Kidney capillary endothelial cell (primary cell): ENCODE results near the gene NLRC5.

ENCODE experiments used
- DNase-seq: peaks from one replicate; pipeline ENCODE4 v3.0.0-alpha.2; 2018; ENCODE audit warnings: low spot score

NLRC5 gene

DNA sequence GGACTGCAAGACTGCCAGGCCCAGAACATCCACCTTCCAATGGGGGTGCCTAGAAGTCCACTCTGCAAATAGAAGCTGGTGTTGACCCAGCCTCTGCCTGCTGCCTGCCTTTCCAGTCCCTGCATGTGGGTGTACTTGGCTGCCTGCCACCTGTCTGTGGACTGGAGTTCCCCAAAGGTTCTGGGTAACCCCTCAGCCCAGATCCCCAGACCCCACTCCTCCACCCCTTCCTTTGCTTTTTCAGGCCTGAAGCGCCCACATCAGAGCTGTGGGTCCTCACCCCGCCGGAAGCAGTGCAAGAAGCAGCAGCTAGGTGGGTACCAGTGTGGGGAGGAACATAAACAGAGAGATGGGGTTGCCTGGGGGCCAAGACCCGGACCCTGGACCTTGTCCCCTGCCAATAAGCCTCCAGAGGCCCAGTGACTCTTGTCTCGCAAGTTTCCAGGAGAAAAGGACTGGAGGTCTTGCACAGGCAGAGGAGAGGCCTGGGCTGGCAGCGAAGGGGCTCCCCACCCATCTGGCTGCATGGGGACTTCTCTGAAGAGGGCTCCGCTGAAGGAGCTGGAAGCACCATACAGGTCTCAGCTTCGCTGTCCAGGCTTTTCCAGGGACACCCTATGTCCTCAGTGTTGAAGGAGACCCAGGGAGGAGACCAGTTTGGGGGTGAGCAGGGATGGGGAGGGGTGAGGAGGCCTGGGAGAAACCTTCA, 34.3 kb downstream of the NLRC5 start:
- DNase-seq: no peak

DNA sequence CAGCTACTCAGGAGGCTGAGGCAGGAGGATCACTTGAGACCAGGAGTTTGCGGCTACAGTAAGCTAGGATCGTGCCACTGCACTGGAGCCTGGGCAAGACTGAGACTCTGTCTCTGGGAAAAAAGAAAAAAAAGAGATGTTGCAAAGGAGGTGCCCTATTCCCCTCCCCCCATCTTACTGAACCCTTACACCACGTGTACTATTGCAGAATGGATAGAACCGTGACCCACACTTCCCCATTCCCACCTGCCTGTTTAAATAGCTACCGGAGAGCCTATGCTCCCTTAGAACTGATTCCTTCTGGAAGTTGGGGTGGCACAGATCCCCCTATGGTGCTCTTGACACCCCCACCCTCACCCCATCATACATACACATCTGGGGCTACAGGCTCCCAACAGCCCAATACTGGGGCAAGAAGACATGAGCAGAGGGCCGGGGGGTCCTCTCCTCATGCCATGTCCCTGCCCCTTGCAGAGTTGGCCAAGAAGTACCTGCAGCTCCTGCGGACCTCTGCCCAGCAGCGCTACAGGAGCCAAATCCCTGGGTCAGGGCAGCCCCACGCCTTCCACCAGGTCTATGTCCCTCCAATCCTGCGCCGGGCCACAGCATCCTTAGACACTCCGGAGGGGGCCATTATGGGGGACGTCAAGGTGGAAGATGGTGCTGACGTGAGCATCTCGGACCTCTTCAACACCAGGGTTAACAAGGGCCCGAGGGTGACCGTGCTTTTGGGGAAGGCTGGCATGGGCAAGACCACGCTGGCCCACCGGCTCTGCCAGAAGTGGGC, 35.7 kb downstream of the NLRC5 start:
- DNase-seq: no peak

DNA sequence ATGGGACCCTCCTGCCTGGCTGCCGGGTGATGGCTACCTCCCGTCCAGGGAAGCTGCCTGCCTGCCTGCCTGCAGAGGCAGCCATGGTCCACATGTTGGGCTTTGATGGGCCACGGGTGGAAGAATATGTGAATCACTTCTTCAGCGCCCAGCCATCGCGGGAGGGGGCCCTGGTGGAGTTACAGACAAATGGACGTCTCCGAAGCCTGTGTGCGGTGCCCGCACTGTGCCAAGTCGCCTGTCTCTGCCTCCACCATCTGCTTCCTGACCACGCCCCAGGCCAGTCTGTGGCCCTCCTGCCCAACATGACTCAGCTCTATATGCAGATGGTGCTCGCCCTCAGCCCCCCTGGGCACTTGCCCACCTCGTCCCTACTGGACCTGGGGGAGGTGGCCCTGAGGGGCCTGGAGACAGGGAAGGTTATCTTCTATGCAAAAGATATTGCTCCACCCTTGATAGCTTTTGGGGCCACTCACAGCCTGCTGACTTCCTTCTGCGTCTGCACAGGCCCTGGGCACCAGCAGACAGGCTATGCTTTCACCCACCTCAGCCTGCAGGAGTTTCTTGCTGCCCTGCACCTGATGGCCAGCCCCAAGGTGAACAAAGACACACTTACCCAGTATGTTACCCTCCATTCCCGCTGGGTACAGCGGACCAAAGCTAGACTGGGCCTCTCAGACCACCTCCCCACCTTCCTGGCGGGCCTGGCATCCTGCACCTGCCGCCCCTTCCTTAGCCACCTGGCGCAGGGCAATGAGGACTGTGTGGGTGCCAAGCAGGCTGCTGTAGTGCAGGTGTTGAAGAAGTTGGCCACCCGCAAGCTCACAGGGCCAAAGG, 36.8 kb downstream of the NLRC5 start:
- no peak for DNase-seq

- no peak for DNase-seq
Observed at GRCh38 chr16:57026778-57027062, 37.4 kb downstream of the NLRC5 start.

DNA sequence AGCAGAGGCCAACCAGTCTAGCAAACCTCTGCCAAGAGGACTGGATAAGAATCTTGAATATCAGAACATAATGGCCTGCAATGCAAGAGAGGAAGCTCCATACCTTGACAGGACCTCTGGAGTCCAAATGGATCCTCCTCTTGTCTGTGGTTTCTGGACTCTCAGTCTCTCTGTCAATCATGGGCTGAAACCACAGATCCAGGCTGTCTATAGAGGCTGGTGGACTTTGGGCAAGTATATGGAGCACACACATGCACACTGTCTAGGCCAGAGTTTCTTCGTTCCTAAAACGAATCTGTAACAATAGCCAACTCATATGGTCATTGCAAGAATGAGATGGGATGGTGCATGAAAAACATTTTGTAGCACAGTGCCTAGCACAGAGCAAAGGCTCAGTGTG, 37.7 kb downstream of the NLRC5 start:
- DNase-seq: no peak

- no peak for DNase-seq
Observed at GRCh38 chr16:57028086-57028485, 38.7 kb downstream of the NLRC5 start.

- DNase-seq: no peak
Observed at GRCh38 chr16:57029161-57030160, 40.1 kb downstream of the NLRC5 start.

GRCh38 chr16:57030346-57030902, 41.1 kb downstream of the NLRC5 start:
- no peak for DNase-seq

DNA sequence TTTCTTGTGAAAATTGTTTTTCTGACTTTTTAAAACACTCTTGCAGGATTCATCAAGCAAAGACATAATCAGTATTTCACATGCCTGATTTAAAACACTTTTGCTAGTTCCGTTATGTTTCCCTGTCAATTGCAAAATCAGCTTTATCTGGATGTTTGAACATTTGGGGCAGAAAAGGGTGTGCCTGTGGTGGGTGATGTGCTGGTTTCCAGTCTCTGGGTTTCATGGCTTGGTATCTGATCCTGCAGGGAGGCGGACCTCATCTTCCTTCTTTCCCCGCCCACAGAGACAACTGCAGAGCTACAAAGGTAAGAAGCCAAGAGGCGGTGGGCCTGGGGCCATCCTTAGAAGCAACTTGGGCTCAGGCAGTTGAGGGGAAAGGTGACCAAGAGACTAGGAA, 41.8 kb downstream of the NLRC5 start:
- DNase-seq: no peak

DNA sequence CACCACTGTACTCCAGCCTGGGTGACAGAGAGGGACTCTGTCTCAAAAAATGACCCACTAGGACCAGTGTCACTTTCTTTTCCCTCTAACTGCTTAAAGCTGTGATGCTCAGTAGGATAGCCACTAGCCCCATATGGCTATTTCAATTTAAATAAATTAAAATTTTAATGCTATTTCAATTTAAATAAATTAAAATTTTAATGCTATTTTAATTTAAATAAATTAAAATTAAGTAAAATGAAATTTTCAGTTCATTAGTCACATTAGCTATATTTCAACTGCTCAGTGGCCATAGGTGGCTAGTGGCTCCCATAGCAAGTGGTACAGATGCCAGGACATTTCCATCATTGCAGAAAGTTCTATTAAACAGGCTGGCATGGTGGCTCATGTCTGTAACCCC, 43.0 kb downstream of the NLRC5 start:
- no peak for DNase-seq

GRCh38 chr16:57032931-57033330, 43.6 kb downstream of the NLRC5 start:
- DNase-seq: no peak

DNA sequence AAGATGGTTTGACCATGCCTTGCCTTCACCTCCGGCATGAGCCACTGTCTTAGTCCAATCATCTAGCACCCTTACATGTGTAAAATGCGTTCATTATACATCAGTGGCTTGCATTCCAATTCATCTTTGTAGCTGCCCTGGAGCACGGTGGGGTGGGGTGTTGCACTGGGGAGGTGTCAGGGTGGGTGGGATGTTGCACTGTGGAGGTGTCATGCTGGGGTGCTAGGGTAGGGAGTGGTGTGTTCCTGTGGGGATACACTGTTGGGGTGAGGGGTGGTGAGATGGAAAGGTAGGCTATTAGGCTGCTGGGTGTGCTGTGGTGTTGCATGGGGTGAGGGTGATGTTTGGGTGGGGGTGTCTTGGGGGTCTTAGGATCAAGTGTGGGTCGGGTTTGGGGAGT, 47.0 kb downstream of the NLRC5 start:
- no peak for DNase-seq

DNA sequence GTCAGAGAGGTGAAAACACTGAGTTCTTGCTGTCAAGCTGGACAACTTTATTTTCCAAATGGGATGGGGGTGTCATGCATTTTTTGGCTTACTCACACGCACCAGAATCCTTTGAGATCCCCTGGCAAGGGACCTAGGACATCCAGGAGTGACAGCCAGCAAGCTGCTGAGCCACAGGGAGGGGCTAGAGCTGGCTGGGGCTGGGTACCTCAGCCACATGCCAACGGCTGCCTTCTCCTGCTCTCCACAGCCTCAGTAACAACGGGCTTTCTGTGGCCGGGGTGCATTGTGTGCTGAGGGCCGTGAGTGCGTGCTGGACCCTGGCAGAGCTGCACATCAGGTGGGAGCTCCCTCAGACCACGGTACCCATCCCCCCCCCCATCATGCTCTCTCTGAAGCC, 47.6 kb downstream of the NLRC5 start:
- DNase-seq: no peak

DNA sequence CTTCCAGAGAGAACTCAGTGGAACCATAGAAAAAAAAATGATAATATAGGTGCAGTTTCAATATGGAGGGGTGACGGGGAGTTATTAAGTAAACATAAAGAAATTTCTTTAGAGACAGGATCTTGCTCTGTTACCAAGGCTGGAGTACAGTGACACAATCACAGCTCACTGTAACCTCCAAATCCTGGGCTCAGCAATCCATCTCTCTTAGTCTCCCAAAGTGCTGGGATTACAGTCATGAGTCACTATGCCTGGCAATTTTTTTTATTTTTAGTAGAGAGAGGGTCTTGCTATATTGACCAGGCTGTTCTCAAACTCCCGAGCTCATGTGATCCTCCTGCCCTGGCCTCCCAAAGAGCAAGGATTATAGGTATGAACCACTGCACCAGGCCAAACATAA, 48.8 kb downstream of the NLRC5 start:
- no peak for DNase-seq

- peak; percentile 43 for DNase-seq
Observed at GRCh38 chr16:57039148-57039812, 49.9 kb downstream of the NLRC5 start.

GRCh38 chr16:57041182-57042156, 52.1 kb downstream of the NLRC5 start:
- DNase-seq: no peak

DNA sequence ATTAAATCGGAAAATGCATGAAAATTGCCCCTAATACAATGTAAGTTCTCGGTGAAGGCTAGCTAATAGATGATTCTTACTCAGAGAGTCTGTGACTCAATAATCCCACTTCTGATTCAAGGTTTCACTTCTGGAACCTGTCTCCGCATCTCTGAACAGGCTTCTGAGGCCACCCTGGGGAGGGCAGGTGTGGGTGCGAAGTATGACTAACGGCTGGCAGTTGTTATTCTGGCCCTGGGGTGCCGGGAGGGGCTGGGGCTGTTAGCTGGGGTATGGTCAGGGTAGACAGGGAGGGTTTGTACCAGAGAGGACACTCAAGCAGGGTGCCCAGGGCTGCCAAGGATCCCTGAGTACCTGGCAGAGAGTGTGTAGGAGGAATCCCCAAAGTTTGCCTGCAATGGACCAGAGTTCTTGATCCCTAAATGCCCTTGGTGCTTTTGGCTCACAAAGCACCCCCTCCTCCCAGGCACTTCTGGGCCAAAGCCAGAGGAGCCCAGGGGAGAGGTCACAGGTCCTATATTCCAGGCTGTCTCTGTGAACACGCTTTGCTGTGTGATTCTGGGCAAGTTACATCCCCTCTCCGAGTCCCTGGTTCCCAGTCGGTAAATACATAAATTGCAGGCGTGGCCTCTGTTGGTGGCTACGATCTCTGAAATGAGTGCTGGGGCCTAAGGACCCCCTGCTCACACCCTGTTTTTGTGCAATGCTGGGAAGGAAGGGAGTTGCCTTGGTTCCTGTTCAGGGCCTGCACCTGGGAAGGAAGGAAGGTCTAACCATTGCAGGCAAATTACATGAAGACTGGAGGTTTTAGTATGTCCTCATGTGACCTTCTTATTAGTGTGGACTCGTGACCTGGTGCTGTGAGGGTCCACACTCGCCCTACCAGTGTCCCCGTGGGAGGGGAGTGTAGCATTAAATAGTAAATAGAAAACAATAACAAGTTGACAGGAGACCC, 53.1 kb downstream of the NLRC5 start:
- no peak for DNase-seq

- DNase-seq: no peak
Observed at GRCh38 chr16:57043248-57043647, 53.9 kb downstream of the NLRC5 start.
